Nephron progenitor cell (in vitro differentiated cells): ENCODE data around the gene UBQLN3.

Experiments
- DNase-seq: peaks from one replicate; pipeline ENCODE4 v3.0.0; 2021
- H3K27ac Mint-ChIP-seq: 2 replicates; pipeline ENCODE4 v1.8.0; 2021; ENCODE audit warnings: mild to moderate bottlenecking, moderate library complexity, mixed read lengths
- H3K27me3 Mint-ChIP-seq: 2 replicates; pipeline ENCODE4 v1.8.0; 2021; ENCODE audit warnings: mild to moderate bottlenecking, low read depth, mixed read lengths; ENCODE audit not compliant: poor library complexity
- H3K36me3 Mint-ChIP-seq: 2 replicates; pipeline ENCODE4 v1.8.0; 2021; ENCODE audit warnings: low read depth, mixed read lengths
- H3K4me1 Mint-ChIP-seq: 2 replicates; pipeline ENCODE4 v1.8.0; 2021; ENCODE audit warnings: mixed read lengths
- H3K4me3 Mint-ChIP-seq: 2 replicates; pipeline ENCODE4 v1.8.0; 2021; ENCODE audit warnings: mild to moderate bottlenecking, moderate library complexity, mixed read lengths
- H3K9me3 Mint-ChIP-seq: 2 replicates; pipeline ENCODE4 v1.8.0; 2021; ENCODE audit warnings: mild to moderate bottlenecking, moderate library complexity, mixed read lengths
- TF ChIP-seq, protein P1 (sequence below): fragments of 200-600 bp; sonication (generic); IDR thresholded peaks from 2 replicates; pipeline ENCODE4 v1.5.0; 2021; ENCODE audit warnings: antibody characterized with exemption

The UBQLN3 gene

DNA sequence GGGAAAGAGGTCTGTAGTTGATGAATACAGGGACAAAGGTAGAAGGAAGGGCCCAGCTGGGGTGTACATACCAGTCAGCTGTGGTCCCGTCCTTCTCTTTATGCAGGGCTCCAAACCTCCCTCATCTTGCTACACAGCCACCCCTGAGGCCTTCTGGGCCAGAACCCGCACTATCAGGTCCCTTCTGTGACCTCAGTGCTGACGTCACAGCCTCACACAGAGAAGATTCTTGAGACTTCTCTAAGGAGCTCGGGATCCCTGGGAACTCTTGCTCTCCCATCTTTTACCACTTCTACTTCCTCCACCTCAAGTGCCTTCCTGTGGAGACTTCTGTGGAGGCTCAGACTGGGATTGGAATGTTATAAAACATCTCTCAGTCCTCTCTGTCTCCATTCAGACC is at the start of gene UBQLN3:
Gene UBQLN3, minus strand, starts transcription at position 155 of the 400 bp plus-strand sequence. CDS start 399 bp downstream, outside the sequence.
- H3K27me3 Mint-ChIP-seq = peaks cover 2% of the 10 kb centered on the region
- DNase-seq = no peak
- peak within 1 kb of the TSS; percentile 73 for H3K27ac Mint-ChIP-seq
- no peak within 1 kb of the TSS for H3K4me3 Mint-ChIP-seq
- H3K36me3 Mint-ChIP-seq = no peaks in the 10 kb centered on the region
- TF ChIP-seq, protein P1, sequence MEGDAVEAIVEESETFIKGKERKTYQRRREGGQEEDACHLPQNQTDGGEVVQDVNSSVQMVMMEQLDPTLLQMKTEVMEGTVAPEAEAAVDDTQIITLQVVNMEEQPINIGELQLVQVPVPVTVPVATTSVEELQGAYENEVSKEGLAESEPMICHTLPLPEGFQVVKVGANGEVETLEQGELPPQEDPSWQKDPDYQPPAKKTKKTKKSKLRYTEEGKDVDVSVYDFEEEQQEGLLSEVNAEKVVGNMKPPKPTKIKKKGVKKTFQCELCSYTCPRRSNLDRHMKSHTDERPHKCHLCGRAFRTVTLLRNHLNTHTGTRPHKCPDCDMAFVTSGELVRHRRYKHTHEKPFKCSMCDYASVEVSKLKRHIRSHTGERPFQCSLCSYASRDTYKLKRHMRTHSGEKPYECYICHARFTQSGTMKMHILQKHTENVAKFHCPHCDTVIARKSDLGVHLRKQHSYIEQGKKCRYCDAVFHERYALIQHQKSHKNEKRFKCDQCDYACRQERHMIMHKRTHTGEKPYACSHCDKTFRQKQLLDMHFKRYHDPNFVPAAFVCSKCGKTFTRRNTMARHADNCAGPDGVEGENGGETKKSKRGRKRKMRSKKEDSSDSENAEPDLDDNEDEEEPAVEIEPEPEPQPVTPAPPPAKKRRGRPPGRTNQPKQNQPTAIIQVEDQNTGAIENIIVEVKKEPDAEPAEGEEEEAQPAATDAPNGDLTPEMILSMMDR = no peak
- no peaks in the 10 kb centered on the region for H3K4me1 Mint-ChIP-seq
- no peaks in the 10 kb centered on the region for H3K9me3 Mint-ChIP-seq

DNA sequence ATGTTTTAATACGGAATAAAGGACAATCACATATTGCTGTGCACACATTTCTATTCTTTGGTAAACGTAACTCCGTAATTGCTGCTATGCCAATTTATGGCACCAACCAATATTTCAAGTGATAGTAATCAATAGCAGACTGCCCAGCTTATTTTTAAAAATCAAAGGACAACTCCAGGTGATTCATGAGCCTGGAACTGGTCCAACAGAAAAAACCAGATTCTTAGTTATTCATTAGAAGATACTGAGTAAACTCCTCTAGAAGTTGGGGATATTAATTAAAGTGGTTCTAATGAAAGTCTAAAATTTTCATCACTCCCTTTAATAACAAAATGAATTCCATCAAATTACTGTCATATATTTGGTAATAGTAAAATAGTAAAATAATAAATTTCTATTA is 48.0 kb upstream of the UBQLN3 start:
- no peaks in the 10 kb centered on the region for H3K36me3 Mint-ChIP-seq
- peaks cover 8% of the 10 kb centered on the region for H3K4me1 Mint-ChIP-seq

DNA sequence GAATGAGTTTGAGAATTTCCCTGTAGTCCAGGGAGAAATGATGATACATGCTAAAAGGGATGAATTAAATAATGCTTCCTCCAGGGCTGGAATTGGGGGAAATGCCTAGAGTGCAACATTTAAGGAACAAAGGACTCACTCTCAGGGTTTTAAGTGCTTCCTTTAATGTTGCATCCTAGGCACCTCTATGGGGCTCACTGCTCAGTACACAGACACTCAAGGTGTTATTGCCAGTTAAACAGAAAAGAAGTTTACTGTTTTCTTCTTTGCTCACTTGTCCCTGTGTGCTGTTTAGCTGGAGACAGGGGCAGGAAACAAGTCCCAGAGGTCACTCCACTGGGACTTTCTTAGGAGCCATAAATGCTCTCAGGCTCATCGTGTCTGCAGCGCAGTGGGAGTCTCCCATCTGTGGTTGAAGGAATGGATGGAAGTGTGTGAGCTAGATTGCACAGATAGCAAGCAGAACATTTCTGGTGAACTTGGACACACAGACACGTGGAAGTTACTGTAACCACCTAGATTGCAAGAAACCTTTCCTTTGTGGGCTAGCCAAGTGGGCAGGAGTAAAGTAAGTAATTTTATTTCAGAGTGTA is 46.9 kb upstream of the UBQLN3 start:
- peaks cover 5% of the 10 kb centered on the region for H3K27me3 Mint-ChIP-seq
- H3K27ac Mint-ChIP-seq = no peak overlapping the region
- H3K36me3 Mint-ChIP-seq = no peaks in the 10 kb centered on the region
- no peaks in the 10 kb centered on the region for H3K9me3 Mint-ChIP-seq
- DNase-seq = no peak
- H3K4me1 Mint-ChIP-seq = peaks cover 8% of the 10 kb centered on the region
- H3K4me3 Mint-ChIP-seq = no peak overlapping the region
- TF ChIP-seq, protein P1 = no peak

More for the DNA sequence above, 48.0 kb upstream of the UBQLN3 start:
- Mint-ChIP-seq H3K27ac (no peak overlapping the region), H3K9me3 (no peaks in the 10 kb centered on the region), H3K27me3 (peaks cover 4% of the 10 kb centered on the region), H3K4me3 (no peak overlapping the region)
- TF ChIP-seq, protein P1 = no peak
- no peak for DNase-seq

DNA sequence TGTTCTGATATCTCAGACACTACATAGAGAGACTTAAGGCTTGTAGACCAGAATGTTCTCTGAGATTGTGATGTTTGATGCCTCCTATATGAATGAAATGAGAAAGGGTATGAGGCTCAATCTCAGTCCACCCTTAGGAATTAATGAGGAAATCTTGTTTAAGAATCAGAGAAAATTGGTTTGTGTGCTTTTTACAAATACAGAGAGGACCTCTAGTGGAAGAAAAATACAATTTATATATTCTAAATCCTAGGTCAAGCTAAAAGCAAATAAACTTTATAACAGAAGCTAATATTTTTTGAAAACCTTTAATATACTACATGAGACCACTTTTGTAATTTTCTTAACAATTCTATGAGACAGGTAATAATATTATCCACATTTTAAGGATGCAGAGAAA is 43.6 kb upstream of the UBQLN3 start:
- H3K4me1 Mint-ChIP-seq = peaks cover 8% of the 10 kb centered on the region
- peaks cover 7% of the 10 kb centered on the region for H3K27me3 Mint-ChIP-seq
- DNase-seq = no peak
- H3K9me3 Mint-ChIP-seq = no peaks in the 10 kb centered on the region
- no peak overlapping the region for H3K4me3 Mint-ChIP-seq
- TF ChIP-seq, protein P1 = no peak
- H3K36me3 Mint-ChIP-seq = no peaks in the 10 kb centered on the region
- H3K27ac Mint-ChIP-seq = no peak overlapping the region

DNA sequence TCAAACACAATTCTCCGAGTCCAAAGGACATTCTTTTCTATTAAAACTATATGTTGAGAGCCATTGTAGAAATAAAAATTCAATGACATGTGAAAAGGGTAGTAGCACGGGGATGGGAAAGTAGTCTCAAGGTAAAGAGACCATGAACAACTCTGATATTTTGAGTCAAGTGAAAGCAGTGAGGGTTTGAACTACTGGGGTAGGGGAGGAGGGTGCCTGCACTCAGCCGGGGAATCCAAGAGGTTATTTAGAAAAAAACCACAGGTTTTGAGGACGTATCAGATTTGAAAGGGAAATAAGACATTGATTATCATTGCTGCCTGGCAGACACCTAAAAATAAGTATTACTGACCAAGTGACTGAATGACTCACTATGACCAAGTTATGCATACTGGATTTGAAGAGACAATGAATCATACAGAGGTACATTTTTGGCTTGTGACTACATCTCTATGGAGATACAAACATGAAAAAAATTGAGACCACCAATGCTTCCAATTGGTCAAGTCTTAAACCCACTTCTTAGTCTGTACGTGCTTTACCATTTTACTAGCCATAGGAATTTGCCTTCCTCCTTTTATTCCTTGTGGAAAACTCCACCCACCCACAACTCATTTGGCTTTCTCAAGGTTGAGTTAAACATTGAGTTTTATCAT is 40.8 kb upstream of the UBQLN3 start:
- no peak overlapping the region for H3K4me3 Mint-ChIP-seq
- no peak for DNase-seq
- H3K4me1 Mint-ChIP-seq = no peaks in the 10 kb centered on the region
- no peak overlapping the region for H3K27ac Mint-ChIP-seq
- peaks cover 3% of the 10 kb centered on the region for H3K27me3 Mint-ChIP-seq
- H3K36me3 Mint-ChIP-seq = no peaks in the 10 kb centered on the region
- TF ChIP-seq, protein P1 = no peak
- H3K9me3 Mint-ChIP-seq = no peaks in the 10 kb centered on the region

DNA sequence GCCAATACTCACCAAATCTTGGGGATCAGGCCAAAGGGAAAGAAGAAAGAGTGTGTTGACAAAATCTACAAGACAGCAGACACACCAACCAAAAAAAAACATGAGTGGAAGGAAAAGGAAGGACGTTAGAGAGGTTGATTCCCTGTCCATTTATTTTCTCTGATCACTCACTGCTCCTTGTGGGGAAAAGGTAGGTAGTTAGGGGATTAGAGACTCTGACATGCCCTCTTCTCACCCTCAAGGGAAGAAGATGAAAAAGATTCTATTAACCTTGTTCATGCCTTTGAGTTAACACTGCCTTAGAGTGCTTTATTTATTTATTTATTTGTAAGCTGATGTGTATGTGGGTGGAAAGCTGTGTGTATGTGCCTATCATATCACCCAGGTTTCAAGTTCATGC is 38.7 kb upstream of the UBQLN3 start, which contains the start of gene OR52H1:
Gene OR52H1, minus strand, starts transcription at position 101 of the 400 bp plus-strand sequence. CDS start 3,035 bp downstream, outside the sequence.
- H3K27me3 Mint-ChIP-seq = peaks cover 3% of the 10 kb centered on the region
- H3K4me3 Mint-ChIP-seq = no peak within 1 kb of the TSS
- H3K27ac Mint-ChIP-seq = no peak within 1 kb of the TSS
- H3K36me3 Mint-ChIP-seq = no peaks in the 10 kb centered on the region
- DNase-seq = no peak
- H3K9me3 Mint-ChIP-seq = no peaks in the 10 kb centered on the region
- H3K4me1 Mint-ChIP-seq = no peaks in the 10 kb centered on the region
- TF ChIP-seq, protein P1 = no peak
